H9 (cell line): ENCODE data around the gene CMTM2. TPM values are rescaled to one million over a fixed set of nuclear protein-coding genes. Genes with fewer than 3 reads are reported as not detected.
"Not testable (repeated sequence)": the region's sequence is repeated elsewhere in the genome, so short reads cannot be mapped to it uniquely, and the experiment has no call there.

Source experiments
- DNase-seq: peaks from one replicate; pipeline ENCODE4 v3.0.0-alpha.2; 2017
- H2AFZ ChIP-seq: one replicate; pipeline ENCODE4 v1.6.1; 2013; ENCODE audit warnings: mild to moderate bottlenecking, low read length, control low read depth, moderate library complexity
- H2AK5ac ChIP-seq: 2 replicates; pipeline ENCODE4 v1.6.1; 2013; ENCODE audit warnings: low read length, control low read depth, mixed read lengths; ENCODE audit not compliant: insufficient read length
- H2BK120ac ChIP-seq: one replicate; pipeline ENCODE4 v1.6.1; 2013; ENCODE audit warnings: low read depth, mild to moderate bottlenecking, low read length, control low read depth, inconsistent platforms; ENCODE audit not compliant: poor library complexity, severe bottlenecking
- H2BK12ac ChIP-seq: 2 replicates; pipeline ENCODE4 v1.6.1; 2013; ENCODE audit warnings: low read length, control low read depth, mixed read lengths, low read depth; ENCODE audit not compliant: insufficient read length
- H2BK15ac ChIP-seq: 2 replicates; pipeline ENCODE4 v1.6.1; 2013; ENCODE audit warnings: low read depth, low read length, control low read depth
- H2BK20ac ChIP-seq: one replicate; pipeline ENCODE4 v1.6.1; 2013; ENCODE audit warnings: low read depth, mild to moderate bottlenecking, low read length, control low read depth, inconsistent platforms; ENCODE audit not compliant: poor library complexity, severe bottlenecking
- H2BK5ac ChIP-seq: 2 replicates; pipeline ENCODE4 v1.6.1; 2013; ENCODE audit warnings: low read length, control low read depth, mixed read lengths; ENCODE audit not compliant: insufficient read length
- H3K14ac ChIP-seq: 2 replicates; pipeline ENCODE4 v1.6.1; 2013; ENCODE audit warnings: low read length, control low read depth; ENCODE audit not compliant: insufficient read depth
- H3K18ac ChIP-seq: 2 replicates; pipeline ENCODE4 v1.6.1; 2013; ENCODE audit warnings: low read depth, mild to moderate bottlenecking, mixed read lengths, low read length, control low read depth; ENCODE audit not compliant: insufficient read length
- H3K23ac ChIP-seq: 2 replicates; pipeline ENCODE4 v1.6.1; 2013; ENCODE audit warnings: low read length, control low read depth, mixed read lengths, low read depth; ENCODE audit not compliant: insufficient read length
- H3K23me2 ChIP-seq: 2 replicates; pipeline ENCODE4 v1.6.1; 2013; ENCODE audit warnings: low read depth, mild to moderate bottlenecking, mixed read lengths, low read length, control low read depth; ENCODE audit not compliant: insufficient read length, poor library complexity, severe bottlenecking
- H3K27ac ChIP-seq: 2 replicates; pipeline ENCODE4 v1.5.1; 2013; ENCODE audit warnings: low read length, control low read depth, mixed read lengths, low read depth; ENCODE audit not compliant: insufficient read length
- H3K27me3 ChIP-seq: 2 replicates; pipeline ENCODE4 v1.6.1; 2013; ENCODE audit warnings: low read length, control low read depth, inconsistent platforms; ENCODE audit not compliant: insufficient read depth
- H3K4ac ChIP-seq: 2 replicates; pipeline ENCODE4 v1.6.1; 2013; ENCODE audit warnings: low read depth, mild to moderate bottlenecking, control low read depth, inconsistent platforms, low read length, moderate library complexity
- H3K4me1 ChIP-seq: 2 replicates; pipeline ENCODE4 v1.6.1; 2013; ENCODE audit warnings: low read length, control low read depth, inconsistent platforms; ENCODE audit not compliant: insufficient read depth
- H3K4me2 ChIP-seq: 2 replicates; pipeline ENCODE4 v1.6.1; 2013; ENCODE audit warnings: low read length, control low read depth, mixed read lengths; ENCODE audit not compliant: insufficient read length, insufficient read depth
- H3K56ac ChIP-seq: 2 replicates; pipeline ENCODE4 v1.6.1; 2013; ENCODE audit warnings: low read depth, mild to moderate bottlenecking, mixed read lengths, low read length, control low read depth; ENCODE audit not compliant: insufficient read length
- H3K79me1 ChIP-seq: 2 replicates; pipeline ENCODE4 v1.6.1; 2013; ENCODE audit warnings: low read depth, mild to moderate bottlenecking, moderate library complexity, low read length, control low read depth, inconsistent platforms; ENCODE audit not compliant: insufficient read depth, poor library complexity, severe bottlenecking
- H3K79me2 ChIP-seq: 2 replicates; pipeline ENCODE4 v1.6.1; 2013; ENCODE audit warnings: low read length, control low read depth, inconsistent platforms; ENCODE audit not compliant: insufficient read depth
- H3K9ac ChIP-seq: 2 replicates; pipeline ENCODE4 v1.6.1; 2013; ENCODE audit warnings: low read length, control low read depth, mixed read lengths; ENCODE audit not compliant: insufficient read length; ENCODE audit errors: extremely low read depth
- H3K9me3 ChIP-seq: one replicate; pipeline ENCODE4 v1.6.1; 2013; ENCODE audit warnings: low read depth, low read length, inconsistent platforms; ENCODE audit not compliant: control insufficient read depth
- H3T11ph ChIP-seq: one replicate; pipeline ENCODE4 v1.6.1; 2013; ENCODE audit warnings: mild to moderate bottlenecking, low read length, control low read depth, inconsistent platforms
- H4K20me1 ChIP-seq: one replicate; pipeline ENCODE4 v1.6.1; 2013; ENCODE audit not compliant: control insufficient read depth, insufficient read length, insufficient read depth
- H4K5ac ChIP-seq: 2 replicates; pipeline ENCODE4 v1.6.1; 2013; ENCODE audit warnings: low read depth, mild to moderate bottlenecking, mixed read lengths, low read length, control low read depth; ENCODE audit not compliant: insufficient read length
- H4K8ac ChIP-seq: replicated peaks from 2 replicates; pipeline ENCODE4 v1.6.1; 2013; ENCODE audit warnings: low read length, control low read depth, mixed read lengths, low read depth; ENCODE audit not compliant: insufficient read length
- H4K91ac ChIP-seq: 2 replicates; pipeline ENCODE4 v1.6.1; 2013; ENCODE audit warnings: low read depth, mild to moderate bottlenecking, moderate library complexity, mixed read lengths, low read length, control low read depth; ENCODE audit not compliant: insufficient read length
- H3K27ac Mint-ChIP-seq, 3 experiments: 2 replicates in 2 of 3; 3 replicates in 1 of 3; pipeline ENCODE4 v1.8.0; 2020 to 2021; ENCODE audit warnings: mixed read lengths in 3 of 3, mild to moderate bottlenecking in 1 of 3, moderate library complexity in 1 of 3
- H3K27me3 Mint-ChIP-seq: 2 replicates; pipeline ENCODE4 v1.8.0; 2021; ENCODE audit warnings: low read depth, mild to moderate bottlenecking, moderate library complexity, mixed read lengths
- H3K36me3 Mint-ChIP-seq, 3 experiments: 2 replicates in 2 of 3; 3 replicates in 1 of 3; pipeline ENCODE4 v1.8.0; 2020 to 2021; ENCODE audit warnings: low read depth in 3 of 3, mixed read lengths in 3 of 3; ENCODE audit not compliant: insufficient read depth in 1 of 3
- H3K4me1 Mint-ChIP-seq, 2 experiments: 2 replicates each; pipeline ENCODE4 v1.8.0; 2020; ENCODE audit warnings: mixed read lengths in 2 of 2
- H3K4me3 Mint-ChIP-seq, 2 experiments: 2 replicates in 1 of 2; 3 replicates in 1 of 2; pipeline ENCODE4 v1.8.0; 2020 to 2021; ENCODE audit warnings: mild to moderate bottlenecking in 2 of 2, mixed read lengths in 2 of 2, moderate library complexity in 1 of 2
- H3K9me3 Mint-ChIP-seq, 2 experiments: 2 replicates in 1 of 2; 3 replicates in 1 of 2; pipeline ENCODE4 v1.8.0; 2020; ENCODE audit warnings: mild to moderate bottlenecking in 2 of 2, mixed read lengths in 2 of 2, moderate library complexity in 1 of 2
- CTCF ChIP-seq: fragments of 200-600 bp; sonication (generic); conservative IDR thresholded peaks from 3 replicates; pipeline ENCODE4 v1.8.0; 2021; ENCODE audit warnings: antibody characterized with exemption, mild to moderate bottlenecking
- WGBS: extraction: QIAGEN DNeasy Blood & Tissue Kit; methylation state at CpG from one replicate; pipeline ENCODE4 v1.1.7; 2013; ENCODE audit warnings: missing lambda C conversion rate, low lambda C conversion rate, mixed read lengths; ENCODE audit not compliant: insufficient read length; ENCODE audit errors: extremely low coverage; 5-methylcytosine and 5-hydroxymethylcytosine counted together
- total RNA-seq: library from RNA; stranded (reverse); gene quantifications from 2 replicates; pipeline ENCODE4 v1.2.1, GENCODE V29; 2021

Gene CMTM2
- total RNA-seq, 1 experiment from 2014 or later = not detected

DNA sequence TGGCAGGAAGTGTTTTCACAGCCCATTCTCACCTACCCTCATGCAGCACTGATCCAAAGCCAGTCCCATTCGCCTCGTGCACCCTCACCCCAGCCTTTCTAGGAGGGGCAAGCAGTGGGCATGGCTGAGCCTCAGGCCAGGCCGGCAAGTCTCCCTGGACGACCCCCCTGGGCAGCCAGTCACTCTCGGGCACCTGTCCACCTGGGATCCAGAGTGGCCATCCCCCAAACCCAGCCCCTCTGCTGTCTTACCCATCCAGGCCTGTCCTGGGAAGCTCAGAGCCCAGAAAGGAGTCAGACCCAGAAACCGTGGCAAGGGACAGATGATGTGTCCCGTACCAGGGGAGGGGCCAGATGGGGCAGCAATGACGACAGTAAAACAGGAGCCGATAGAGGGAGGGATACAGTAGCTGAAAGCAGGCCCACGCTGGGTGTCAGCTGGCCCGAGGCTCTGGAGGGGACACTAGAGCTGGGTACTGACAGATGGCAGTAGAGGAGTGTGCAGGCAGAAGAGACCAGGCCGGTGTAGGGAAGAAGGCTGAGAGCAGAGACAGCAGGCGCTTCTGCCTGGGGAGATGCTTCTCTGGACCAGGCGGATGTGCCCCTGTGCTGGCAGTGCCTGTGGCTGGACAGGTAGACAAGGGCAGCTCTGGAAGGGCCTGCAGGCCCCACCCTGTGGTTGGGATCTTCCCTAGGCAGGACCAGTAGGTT, 31.0 kb downstream of the CMTM2 start:
- DNase-seq = no peak
- H3K27ac ChIP-seq = no peak overlapping the region
- no peak overlapping the region for H3K23ac ChIP-seq
- no peak overlapping the region for H4K8ac ChIP-seq
- no peak overlapping the region for H2BK5ac ChIP-seq
- no peak overlapping the region for H2BK15ac ChIP-seq
- no peak overlapping the region for H3K18ac ChIP-seq
- H2BK20ac ChIP-seq = no peak overlapping the region
- no peak overlapping the region for H3K9ac ChIP-seq
- no peak overlapping the region for H2AFZ ChIP-seq
- H3K4ac ChIP-seq = no peak overlapping the region
- no peak overlapping the region for H3K56ac ChIP-seq
- H3K4me1 ChIP-seq = no peaks in the 10 kb centered on the region
- H4K5ac ChIP-seq = no peak overlapping the region
- H3K27me3 Mint-ChIP-seq = peaks cover 2% of the 10 kb centered on the region
- H3K9me3 Mint-ChIP-seq = no peaks in the 10 kb centered on the region; a peak in 1 of 5 replicates
- TF ChIP-seq CTCF = no peak
- no peaks in the 10 kb centered on the region for H4K20me1 ChIP-seq
- no peak overlapping the region for H2BK120ac ChIP-seq
- no peak overlapping the region for H3K4me3 Mint-ChIP-seq
- H3K79me1 ChIP-seq = no peaks in the 10 kb centered on the region
- peaks cover 39 to 65% (median 56%) of the 10 kb centered on the region in 3 experiments for H3K36me3 Mint-ChIP-seq
- no peak overlapping the region for H3T11ph ChIP-seq
- no peak overlapping the region for H2BK12ac ChIP-seq
- WGBS = no CpG with 5 or more reads among the region's 14 CpGs
- no peak overlapping the region for H3K4me2 ChIP-seq
- peaks cover 16 to 29% of the 10 kb centered on the region in 2 experiments for H3K4me1 Mint-ChIP-seq
- H3K14ac ChIP-seq = no peak overlapping the region
- H3K23me2 ChIP-seq = peaks cover 3% of the 10 kb centered on the region
- H3K27ac Mint-ChIP-seq = no peak overlapping the region
- no peak overlapping the region for H4K91ac ChIP-seq
- no peaks in the 10 kb centered on the region for H3K27me3 ChIP-seq
- H3K9me3 ChIP-seq = no peaks in the 10 kb centered on the region
- no peaks in the 10 kb centered on the region for H3K79me2 ChIP-seq
- H2AK5ac ChIP-seq = no peak overlapping the region

DNA sequence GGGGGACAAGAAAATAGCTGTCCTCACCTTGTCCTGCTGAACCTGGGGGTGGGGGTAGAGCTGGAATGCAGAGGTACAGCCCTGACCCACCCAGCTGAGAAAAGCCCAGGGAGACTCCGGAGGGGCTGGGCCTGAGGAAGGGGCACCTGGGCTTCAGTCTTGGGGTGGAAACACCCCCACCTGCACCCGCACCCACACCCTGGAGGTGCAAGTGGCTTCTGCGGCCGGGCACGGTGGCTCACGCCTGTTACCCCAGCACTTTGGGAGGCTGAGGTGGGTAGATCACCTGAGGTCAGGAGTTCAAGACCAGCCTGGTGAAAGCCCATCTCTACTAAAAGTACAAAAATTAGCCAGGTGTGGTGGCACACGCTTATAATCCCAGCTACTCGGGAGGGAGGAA, 32.6 kb downstream of the CMTM2 start:
- H3K27ac ChIP-seq, H3K9ac ChIP-seq, H2BK20ac ChIP-seq, H3K9me3 ChIP-seq, H3K27me3 Mint-ChIP-seq, H3K4me3 Mint-ChIP-seq, H3K23me2 ChIP-seq, H3K14ac ChIP-seq, H4K5ac ChIP-seq, DNase-seq, H3K79me2 ChIP-seq, H2BK12ac ChIP-seq, H3K79me1 ChIP-seq, H2AK5ac ChIP-seq, H3K4me2 ChIP-seq, H2BK120ac ChIP-seq, H3K23ac ChIP-seq, H2AFZ ChIP-seq, H3K27me3 ChIP-seq, H2BK5ac ChIP-seq, H4K20me1 ChIP-seq, H4K8ac ChIP-seq, H3K18ac ChIP-seq, H3T11ph ChIP-seq, H4K91ac ChIP-seq, H3K4me1 ChIP-seq, H3K56ac ChIP-seq, H2BK15ac ChIP-seq, H3K9me3 Mint-ChIP-seq, H3K4ac ChIP-seq: not testable (repeated sequence)
- H3K4me1 Mint-ChIP-seq = peaks cover 26 to 37% of the 10 kb centered on the region in 2 experiments
- WGBS = no CpG with 5 or more reads among the region's 8 CpGs
- peak overlapping the region in 1 of 3 experiments; percentile 52; a peak in 1 of 7 replicates for H3K27ac Mint-ChIP-seq
- peaks cover 40 to 67% (median 63%) of the 10 kb centered on the region in 3 experiments for H3K36me3 Mint-ChIP-seq
